GM19372 (cell line): ENCODE results near the gene AVL9.

Source experiments
- ATAC-seq: cut with Tn5 transposase; IDR thresholded peaks from one replicate; pipeline ENCODE4 v1.9.1; 2021; ENCODE audit warnings: mild to moderate bottlenecking, low read depth, moderate library complexity; ENCODE audit not compliant: unreplicated experiment

AVL9 gene

GRCh38 chr7:32532716-32533115, 37.4 kb downstream of the AVL9 start:
- no peak for ATAC-seq

- ATAC-seq, result no peak
Observed at GRCh38 chr7:32533276-32534029, 38.2 kb downstream of the AVL9 start.

- ATAC-seq, result peak; percentile 46
Observed at GRCh38 chr7:32535162-32535702, 39.9 kb downstream of the AVL9 start.

GRCh38 chr7:32536016-32536415, 40.7 kb downstream of the AVL9 start:
- no peak for ATAC-seq

DNA sequence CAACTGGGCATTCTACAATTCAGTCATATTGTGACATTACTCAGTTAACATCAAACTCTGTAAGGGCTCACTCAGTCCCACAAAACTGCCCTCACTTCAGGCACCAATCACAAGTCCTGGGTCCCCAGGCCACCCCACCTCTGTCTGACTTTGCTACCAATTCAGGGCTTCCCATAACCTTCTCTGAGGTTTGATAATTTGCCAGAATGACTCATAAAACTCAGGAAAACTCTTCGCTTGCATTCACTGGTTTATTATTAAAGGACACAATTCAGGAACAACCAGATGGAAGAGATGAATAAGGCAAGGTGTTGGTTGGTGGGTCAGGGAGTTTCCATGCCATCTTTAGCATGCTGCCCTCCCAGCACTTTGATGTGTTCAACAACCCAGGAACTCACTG, 41.3 kb downstream of the AVL9 start:
- no peak for ATAC-seq

GRCh38 chr7:32537760-32538159, 42.5 kb downstream of the AVL9 start:
- ATAC-seq, result no peak

- no peak for ATAC-seq
Observed at GRCh38 chr7:32539366-32539765, 44.1 kb downstream of the AVL9 start.

DNA sequence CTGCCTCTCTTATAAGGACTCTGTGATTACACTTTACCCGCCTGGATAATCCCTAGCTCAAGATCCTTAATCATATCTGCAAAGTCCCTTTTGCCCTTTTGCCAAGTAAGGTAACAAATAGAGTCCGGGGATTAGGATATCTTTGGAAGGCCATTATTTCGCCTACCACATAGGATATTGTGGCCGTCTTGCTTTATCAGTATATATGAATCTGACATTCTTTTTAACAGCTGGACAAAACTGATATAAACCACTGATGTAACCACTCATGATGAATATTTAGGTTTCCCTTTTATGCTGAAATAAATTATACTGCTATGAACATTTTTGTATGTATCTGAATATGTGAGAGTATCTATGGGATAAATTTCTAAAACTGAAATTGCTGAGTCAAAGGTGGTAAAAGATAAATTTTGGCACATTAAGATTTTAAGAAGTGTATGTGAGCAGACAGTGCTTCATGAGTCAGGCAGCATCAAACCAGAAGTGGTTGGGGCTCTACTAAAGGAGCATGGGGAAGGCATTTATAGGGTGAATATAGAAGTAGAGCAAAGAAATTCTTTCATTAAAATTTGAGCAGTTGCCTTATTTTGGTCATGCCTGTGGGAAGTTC, 44.7 kb downstream of the AVL9 start:
- ATAC-seq, result no peak

DNA sequence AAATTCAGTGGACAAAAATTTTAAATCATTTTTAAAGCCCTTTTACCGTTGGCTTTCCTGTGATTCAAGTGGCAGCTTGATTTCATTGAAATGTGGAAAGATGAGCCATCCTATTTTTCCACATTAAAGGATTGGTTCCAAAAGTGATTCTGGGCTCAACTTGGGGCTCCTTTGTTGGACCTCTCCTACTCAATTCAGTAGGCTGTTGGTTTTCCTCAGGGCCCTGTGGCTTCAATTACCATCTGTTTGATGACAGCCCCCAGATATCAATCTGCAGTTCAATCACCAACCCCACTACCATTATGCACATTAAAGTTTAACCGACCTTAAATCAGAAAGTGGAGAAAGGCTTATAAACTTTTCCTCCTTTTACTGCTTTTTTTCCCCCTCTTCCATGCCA, 47.3 kb downstream of the AVL9 start:
- ATAC-seq, result no peak

DNA sequence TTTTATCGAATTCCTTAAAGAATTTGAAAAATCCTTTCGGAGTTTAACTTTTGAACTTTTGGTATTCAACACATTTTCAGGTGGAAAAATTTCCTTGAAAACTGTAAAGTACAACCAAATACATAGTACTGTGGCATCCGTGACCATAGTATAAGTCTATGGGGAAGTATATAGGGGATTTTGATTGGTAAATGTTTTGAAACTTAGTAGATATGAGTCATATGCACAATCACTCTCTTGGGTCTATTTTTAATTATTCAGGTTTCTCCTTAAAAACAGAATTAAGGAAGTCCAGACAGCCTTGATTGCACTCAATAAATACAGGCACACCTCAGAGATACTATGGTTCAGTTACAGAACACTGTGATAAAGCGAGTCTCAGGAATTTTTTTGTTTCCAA, 64.2 kb downstream of the AVL9 start:
- no peak for ATAC-seq

GRCh38 chr7:32560075-32560474, 64.8 kb downstream of the AVL9 start:
- no peak for ATAC-seq

DNA sequence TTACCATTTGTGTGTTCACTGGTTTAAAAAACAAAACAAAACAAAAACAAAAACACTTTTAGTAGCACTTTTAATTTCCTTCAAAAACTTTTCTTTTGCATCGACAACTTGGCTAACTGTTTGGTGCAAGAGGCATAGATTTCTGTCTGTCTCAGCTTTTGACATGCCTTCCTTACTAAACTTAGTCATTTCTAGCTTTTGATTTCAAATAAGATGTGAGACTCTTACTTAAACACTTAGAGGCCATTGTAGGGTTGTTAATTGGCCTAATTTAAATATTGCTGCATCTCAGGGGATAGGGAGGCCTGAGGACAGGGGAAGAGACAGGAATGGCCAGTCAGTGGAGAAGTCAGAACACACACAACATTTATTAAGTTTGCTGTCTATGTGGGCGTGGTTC, 66.3 kb downstream of the AVL9 start:
- ATAC-seq, result no peak

GRCh38 chr7:32564542-32564941, 69.3 kb downstream of the AVL9 start:
- no peak for ATAC-seq

GRCh38 chr7:32569388-32570289, 74.3 kb downstream of the AVL9 start:
- no peak for ATAC-seq

DNA sequence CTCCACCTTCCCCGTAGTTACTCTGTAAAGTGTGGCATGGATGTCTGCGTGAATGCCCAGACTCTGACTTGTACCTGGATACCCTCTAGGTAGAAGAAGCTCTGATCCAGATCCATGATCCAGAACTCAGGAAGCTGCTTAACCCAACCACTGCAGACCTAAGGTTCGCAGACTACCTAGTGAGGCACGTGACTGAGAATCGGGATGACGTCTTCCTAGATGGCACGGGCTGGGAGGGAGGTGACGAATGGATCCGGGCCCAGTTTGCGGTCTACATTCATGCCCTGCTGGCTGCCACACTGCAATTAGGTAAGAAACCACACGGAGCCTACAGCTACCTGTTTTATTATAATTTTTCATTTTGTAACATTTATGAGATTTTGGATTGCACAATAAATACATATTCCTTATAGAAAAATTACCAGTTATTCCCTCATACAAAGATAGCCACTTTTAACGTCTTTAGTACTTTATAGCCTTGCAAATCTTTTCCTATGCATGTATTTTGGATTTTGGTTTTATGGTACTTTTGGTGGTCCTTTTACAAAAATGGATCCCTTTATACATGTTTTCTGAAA, 77.9 kb downstream of the AVL9 start:
- no peak for ATAC-seq

GRCh38 chr7:32574626-32575025, 79.3 kb downstream of the AVL9 start:
- ATAC-seq, result no peak

GRCh38 chr7:32577421-32577820, 82.1 kb downstream of the AVL9 start:
- no peak for ATAC-seq

- ATAC-seq, result no peak
Observed at GRCh38 chr7:32579776-32580175, 84.5 kb downstream of the AVL9 start.

DNA sequence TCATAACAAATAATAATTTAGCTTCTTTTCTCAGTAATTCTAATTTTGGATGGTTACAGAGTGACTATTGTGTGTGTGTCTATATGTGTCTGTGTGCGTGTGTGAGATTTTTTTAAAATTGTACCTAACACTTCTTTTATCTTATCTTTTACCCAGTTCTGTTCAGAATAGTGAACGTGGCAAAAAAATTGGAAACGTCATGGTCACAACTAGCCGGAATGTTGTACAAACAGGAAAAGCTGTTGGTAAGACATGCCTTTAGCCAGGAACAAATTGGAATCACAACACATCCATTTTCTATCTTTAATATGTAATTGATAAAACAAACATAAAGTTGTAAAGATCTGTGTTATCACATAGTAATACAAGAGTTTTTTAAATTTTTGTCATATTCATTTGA, 85.4 kb downstream of the AVL9 start:
- no peak for ATAC-seq

- ATAC-seq, result no peak
Observed at GRCh38 chr7:32582036-32582435, 86.7 kb downstream of the AVL9 start.

DNA sequence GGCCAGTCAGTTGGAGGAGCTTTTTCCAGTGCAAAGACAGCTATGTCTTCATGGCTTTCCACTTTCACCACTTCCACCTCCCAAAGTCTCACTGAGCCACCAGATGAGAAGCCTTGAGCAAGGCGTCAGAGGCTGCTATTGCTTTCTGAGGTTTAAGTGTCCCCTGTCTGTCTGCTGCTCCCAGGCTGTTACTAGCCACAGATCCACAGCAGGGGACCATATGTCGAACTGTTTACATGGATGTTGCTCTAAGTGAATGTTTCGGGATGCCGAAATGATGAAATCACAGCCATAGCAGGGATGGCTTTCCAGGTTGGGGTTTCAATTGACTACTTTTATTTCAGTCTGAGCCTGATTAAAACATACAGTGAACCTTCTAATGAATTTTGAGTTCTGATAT, 88.5 kb downstream of the AVL9 start:
- ATAC-seq, result no peak
